IMR-90 (cell line): Measurements from ENCODE around the gene UQCRC1. TPM values are rescaled to one million over a fixed set of nuclear protein-coding genes. Genes with fewer than 3 reads are reported as not detected.

Experiments used
- ATAC-seq: fragments of 200-7000 bp; cut with Tn5 transposase; 2 replicates; pipeline ENCODE4 v1.9.1; 2020; ENCODE audit warnings: low read depth, mild to moderate bottlenecking, moderate library complexity
- BruUV-seq: library from RNA; stranded (reverse); fragments of 400-500 nt; replicated peaks from 2 replicates; lab custom pipeline; 2021; lab: Mats Ljungman, UMichigan
- CTCF ChIA-PET: fragments of 300-600 bp; formaldehyde crosslinking; extraction: SDS; loops from one replicate; lab custom pipeline; 2021; ENCODE audit warnings: antibody characterized with exemption; lab: Yijun Ruan, JAX
- POLR2A ChIA-PET: fragments of 300-600 bp; sonication (Branson Sonifier 250); formaldehyde crosslinking; loops from one replicate; lab custom pipeline; 2022; ENCODE audit warnings: antibody characterized with exemption; ENCODE audit not compliant: unreplicated experiment; lab: Charles Lee
- DNase-seq: peaks from one replicate; pipeline ENCODE4 v3.0.0; 2013
- H2AFZ ChIP-seq: replicated peaks from 2 replicates; pipeline ENCODE3; 2013; ENCODE audit warnings: low read length, mild to moderate bottlenecking; ENCODE audit not compliant: poor library complexity
- H2AK5ac ChIP-seq: 2 replicates; pipeline ENCODE4 v1.6.1; 2013; ENCODE audit warnings: low read depth, low read length, inconsistent platforms
- H2AK9ac ChIP-seq: replicated peaks from 2 replicates; pipeline ENCODE3; 2013; ENCODE audit warnings: mild to moderate bottlenecking, low read depth, low read length, moderate library complexity; ENCODE audit not compliant: poor library complexity
- H2BK120ac ChIP-seq: 2 replicates; pipeline ENCODE4 v1.6.1; 2013; ENCODE audit warnings: low read depth, low read length, inconsistent platforms
- H2BK15ac ChIP-seq: 3 replicates; pipeline ENCODE4 v1.6.1; 2013; ENCODE audit warnings: low read depth, low read length, inconsistent platforms
- H2BK20ac ChIP-seq: 2 replicates; pipeline ENCODE4 v1.6.1; 2013; ENCODE audit warnings: low read depth, mild to moderate bottlenecking, inconsistent platforms, low read length, moderate library complexity
- H2BK5ac ChIP-seq: 2 replicates; pipeline ENCODE4 v1.6.1; 2013; ENCODE audit warnings: mild to moderate bottlenecking, low read depth, low read length, inconsistent platforms; ENCODE audit not compliant: poor library complexity, severe bottlenecking
- H3K14ac ChIP-seq: replicated peaks from 2 replicates; pipeline ENCODE4 v1.6.1; 2013; ENCODE audit warnings: low read depth, low read length, inconsistent platforms
- H3K18ac ChIP-seq: 2 replicates; pipeline ENCODE4 v1.6.1; 2013; ENCODE audit warnings: low read depth, low read length, control low read depth
- H3K23ac ChIP-seq: 2 replicates; pipeline ENCODE4 v1.6.1; 2013; ENCODE audit warnings: low read depth, low read length, inconsistent platforms
- H3K27ac ChIP-seq: 2 replicates; pipeline ENCODE4 v1.5.1; 2013; ENCODE audit warnings: mild to moderate bottlenecking, control low read depth, low read length; ENCODE audit not compliant: insufficient read depth
- H3K27me3 ChIP-seq: 2 replicates; pipeline ENCODE4 v1.6.1; 2013; ENCODE audit warnings: low read length; ENCODE audit not compliant: control insufficient read depth, insufficient read depth
- H3K36me3 ChIP-seq: 2 replicates; pipeline ENCODE4 v1.6.1; 2013; ENCODE audit warnings: low read length, mixed read lengths; ENCODE audit not compliant: control insufficient read depth, insufficient read depth
- H3K4ac ChIP-seq: 2 replicates; pipeline ENCODE4 v1.6.1; 2013; ENCODE audit warnings: low read depth, low read length, inconsistent platforms
- H3K4me1 ChIP-seq: 2 replicates; pipeline ENCODE4 v1.6.1; 2013; ENCODE audit warnings: low read length, mixed read lengths; ENCODE audit not compliant: control insufficient read depth, insufficient read depth
- H3K4me2 ChIP-seq: 2 replicates; pipeline ENCODE4 v1.6.1; 2013; ENCODE audit warnings: low read depth, mild to moderate bottlenecking, control low read depth, low read length, moderate library complexity
- H3K4me3 ChIP-seq: 2 replicates; pipeline ENCODE4 v1.5.1; 2013; ENCODE audit warnings: low read depth, mild to moderate bottlenecking, control low read depth, low read length, moderate library complexity; ENCODE audit not compliant: insufficient read depth
- H3K56ac ChIP-seq: 2 replicates; pipeline ENCODE4 v1.6.1; 2013; ENCODE audit warnings: low read length, inconsistent platforms; ENCODE audit not compliant: insufficient read depth; ENCODE audit errors: extremely low read depth
- H3K79me1 ChIP-seq, 2 experiments: 2 replicates each; pipeline ENCODE4 v1.6.1; 2013; ENCODE audit warnings: low read length in 2 of 2, inconsistent platforms in 1 of 2, low read depth in 1 of 2
- H3K9ac ChIP-seq: 2 replicates; pipeline ENCODE4 v1.6.1; 2013; ENCODE audit warnings: low read depth, low read length, control low read depth
- H3K9me1 ChIP-seq: 2 replicates; pipeline ENCODE4 v1.6.1; 2013; ENCODE audit warnings: low read length, inconsistent platforms; ENCODE audit not compliant: insufficient read depth
- H3K9me3 ChIP-seq: 2 replicates; pipeline ENCODE4 v1.6.1; 2013; ENCODE audit warnings: low read length; ENCODE audit not compliant: control insufficient read depth, insufficient read depth
- H4K20me1 ChIP-seq: 2 replicates; pipeline ENCODE4 v1.6.1; 2013; ENCODE audit warnings: low read length, inconsistent platforms; ENCODE audit not compliant: insufficient read depth
- H4K5ac ChIP-seq: 2 replicates; pipeline ENCODE4 v1.6.1; 2013; ENCODE audit warnings: mild to moderate bottlenecking, low read depth, low read length, control low read depth
- H4K8ac ChIP-seq, 2 experiments: 2 replicates each; pipeline ENCODE4 v1.6.1; 2013; ENCODE audit warnings: low read depth in 2 of 2, low read length in 2 of 2, control low read depth in 1 of 2, inconsistent platforms in 1 of 2
- H4K91ac ChIP-seq: 2 replicates; pipeline ENCODE4 v1.6.1; 2013; ENCODE audit warnings: low read depth, low read length, inconsistent platforms; ENCODE audit not compliant: insufficient read depth
- BHLHE40 ChIP-seq: fragments of 150-350 bp; IDR thresholded peaks from 2 replicates; pipeline ENCODE4 v1.6.1; 2016; ENCODE audit warnings: mild to moderate bottlenecking, low read depth, low read length
- CEBPB ChIP-seq: IDR thresholded peaks from 2 replicates; pipeline ENCODE4 v1.6.1; 2012; ENCODE audit warnings: low read depth, low read length, improper control_type of control experiment
- CHD1 ChIP-seq: IDR thresholded peaks from 2 replicates; pipeline ENCODE4 v1.6.1; 2012; ENCODE audit warnings: low read depth, low read length, improper control_type of control experiment
- FOS ChIP-seq: fragments of 150-350 bp; IDR thresholded peaks from 2 replicates; pipeline ENCODE4 v1.6.1; 2016; ENCODE audit warnings: low read depth, low read length
- MAFK ChIP-seq: IDR thresholded peaks from 2 replicates; pipeline ENCODE4 v1.6.1; 2012; ENCODE audit warnings: low read depth, low read length, improper control_type of control experiment
- MAZ ChIP-seq: IDR thresholded peaks from 2 replicates; pipeline ENCODE4 v1.6.1; 2012; ENCODE audit warnings: low read depth, mild to moderate bottlenecking, low read length, improper control_type of control experiment, moderate library complexity, borderline replicate concordance
- MXI1 ChIP-seq: IDR thresholded peaks from 2 replicates; pipeline ENCODE4 v1.6.1; 2012; ENCODE audit warnings: low read depth, mild to moderate bottlenecking, low read length, moderate library complexity, borderline replicate concordance
- NFE2L2 ChIP-seq: fragments of 150-350 bp; IDR thresholded peaks from 2 replicates; pipeline ENCODE4 v1.6.1; 2016; ENCODE audit warnings: low read depth, mild to moderate bottlenecking, low read length
- POLR2A ChIP-seq: IDR thresholded peaks from 2 replicates; pipeline ENCODE4 v1.6.1; 2012; ENCODE audit warnings: mild to moderate bottlenecking, low read depth, low read length
- RAD21 ChIP-seq: IDR thresholded peaks from 2 replicates; pipeline ENCODE4 v1.6.1; 2012; ENCODE audit warnings: low read length, improper control_type of control experiment
- RCOR1 ChIP-seq: IDR thresholded peaks from 2 replicates; pipeline ENCODE4 v1.6.1; 2012; ENCODE audit warnings: mild to moderate bottlenecking, low read length, improper control_type of control experiment; ENCODE audit not compliant: insufficient replicate concordance
- RFX5 ChIP-seq: IDR thresholded peaks from 2 replicates; pipeline ENCODE4 v1.8.0; 2012; ENCODE audit warnings: low read depth, mild to moderate bottlenecking, low read length, moderate library complexity
- SMC3 ChIP-seq: fragments of 150-350 bp; IDR thresholded peaks from 2 replicates; pipeline ENCODE4 v1.6.1; 2016; ENCODE audit warnings: low read depth, mild to moderate bottlenecking, antibody characterized with exemption, low read length, moderate library complexity
- WGBS, 2 experiments: methylation state at CpG; one replicate each; pipeline versions ENCODE4 v1.1.5 to v1.1.7; 2013; ENCODE audit warnings: missing lambda C conversion rate in 2 of 2; ENCODE audit not compliant: insufficient read length in 1 of 2; ENCODE audit errors: extremely low coverage in 2 of 2; 5-methylcytosine and 5-hydroxymethylcytosine counted together
- dilution Hi-C: fragments of 300-500 bp; cut with HindIII; formaldehyde crosslinking; loops from one replicate; pipeline ENCODE4 v1.14.3; 2018; ENCODE audit warnings: low sequenced_read_pairs; ENCODE audit not compliant: unreplicated experiment
- in situ Hi-C: fragments of 300-500 bp; cut with MboI; formaldehyde crosslinking; loops from 3 replicates; pipeline ENCODE4 v1.14.3; 2019; ENCODE audit warnings: low sequenced_read_pairs, inconsistent platforms, mixed read lengths
- intact Hi-C: fragments of 100-400 bp; cut with micrococcal nuclease; formaldehyde crosslinking; loops from 2 replicates; pipeline ENCODE4 v1.10.0; 2022
- polyA plus RNA-seq, 3 experiments: library from polyadenylated mRNA; depleted of rRNA; stranded (reverse); fragments of >200 nt; gene quantifications; 2 replicates each; pipeline ENCODE4 v1.2.3, GENCODE V29; 2012; ENCODE audit warnings: low replicate concordance in 1 of 3
- total RNA-seq: library from RNA; depleted of rRNA; stranded (reverse); fragments of >200 nt; gene quantifications from 2 replicates; pipeline ENCODE4 v1.2.3, GENCODE V29; 2012
- TF ChIP-seq, protein P1 (sequence below): fragments of 150-350 bp; IDR thresholded peaks from 2 replicates; pipeline ENCODE4 v1.6.1; 2017; ENCODE audit warnings: mild to moderate bottlenecking, antibody characterized with exemption, low read length, low read depth
- TF ChIP-seq, protein P2 (sequence below): fragments of 150-350 bp; IDR thresholded peaks from 2 replicates; pipeline ENCODE4 v1.6.1; 2016; ENCODE audit warnings: low read depth, mild to moderate bottlenecking, low read length, moderate library complexity, borderline replicate concordance
- TF ChIP-seq, protein P3 (sequence below): conservative IDR thresholded peaks from 2 replicates; pipeline ENCODE4 v1.5.1; 2012; ENCODE audit warnings: mild to moderate bottlenecking, low read depth, low read length, improper control_type of control experiment

Gene UQCRC1
- total and polyA plus RNA-seq, 2 of the 4 experiments (the other 2 are of a cell fraction) = 474 to 1,365 TPM

DNA sequence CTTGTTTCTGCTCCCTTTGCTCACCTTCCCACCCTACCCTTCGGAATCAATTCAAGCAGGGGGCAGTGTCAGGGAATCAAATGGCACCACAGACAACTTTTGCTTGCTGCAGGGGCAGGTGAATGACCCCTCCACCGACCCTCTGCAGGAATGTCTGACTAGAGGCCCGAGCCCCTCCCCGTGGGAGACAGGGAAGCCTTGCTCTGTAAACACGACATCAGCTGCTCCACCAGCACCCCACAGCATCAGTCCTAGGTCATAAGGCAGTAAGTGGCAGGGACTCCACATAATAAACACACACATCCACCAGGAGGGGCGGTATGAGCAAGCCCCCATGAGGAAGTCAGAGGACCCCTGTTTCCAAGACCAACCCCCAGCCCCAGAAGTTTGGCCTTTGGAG lies 27.9 kb upstream of the UQCRC1 start:
- dilution Hi-C loops (no loop called here), intact Hi-C loops (loop anchor here (10.0 kb wide), 1 partner anchor 193 kb away; the partner anchor contains the start of genes ATRIP, CCDC51 and TMA7), in situ Hi-C loops (no loop called here)
- Histone ChIP-seq H2BK120ac (no peak overlapping the region), H3K79me1 (peaks cover 34 to 47% of the 10 kb centered on the region in 2 experiments; a peak in 3 of 4 replicates), H3K36me3 (peaks cover 18% of the 10 kb centered on the region), H3K4ac (no peak overlapping the region), H3K56ac (no peak overlapping the region), H2BK5ac (no peak overlapping the region), H3K4me2 (no peak overlapping the region), H4K5ac (no peak overlapping the region), H3K4me3 (no peak overlapping the region), H3K14ac (no peak overlapping the region), H3K4me1 (peaks cover 18% of the 10 kb centered on the region), H2AFZ (no peak overlapping the region), H4K20me1 (peaks cover 27% of the 10 kb centered on the region), H2AK9ac (no peak overlapping the region), H3K9ac (no peak overlapping the region), H3K23ac (peak overlapping the region; percentile 79; the same call in 1 of the 2 replicates), H2BK15ac (no peak overlapping the region), H3K9me3 (no peaks in the 10 kb centered on the region), H4K91ac (no peak overlapping the region), H3K18ac (no peak overlapping the region), H2BK20ac (no peak overlapping the region), H2AK5ac (no peak overlapping the region), H3K27me3 (no peaks in the 10 kb centered on the region), H3K27ac (no peak overlapping the region), H3K9me1 (peaks cover 4% of the 10 kb centered on the region; the same call in 1 of the 2 replicates), H4K8ac (no peak overlapping the region)
- no peak for DNase-seq
- ChIA-PET CTCF (no interaction called here), POLR2A (no interaction called here)
- 28% methylated on average over 2 of the region's 6 CpGs; no CpG with 5 or more reads in 1 of the 2 experiments for WGBS, 2 experiments
- TF ChIP-seq POLR2A (no peak), NFE2L2 (no peak), MXI1 (no peak), MAFK (no peak), MAZ (no peak), CHD1 (no peak), RFX5 (no peak), BHLHE40 (no peak), RAD21 (no peak), RCOR1 (no peak), FOS (no peak), SMC3 (no peak), CEBPB (no peak)
- TF ChIP-seq, protein P1, sequence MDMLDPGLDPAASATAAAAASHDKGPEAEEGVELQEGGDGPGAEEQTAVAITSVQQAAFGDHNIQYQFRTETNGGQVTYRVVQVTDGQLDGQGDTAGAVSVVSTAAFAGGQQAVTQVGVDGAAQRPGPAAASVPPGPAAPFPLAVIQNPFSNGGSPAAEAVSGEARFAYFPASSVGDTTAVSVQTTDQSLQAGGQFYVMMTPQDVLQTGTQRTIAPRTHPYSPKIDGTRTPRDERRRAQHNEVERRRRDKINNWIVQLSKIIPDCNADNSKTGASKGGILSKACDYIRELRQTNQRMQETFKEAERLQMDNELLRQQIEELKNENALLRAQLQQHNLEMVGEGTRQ = no peak
- TF ChIP-seq, protein P2, sequence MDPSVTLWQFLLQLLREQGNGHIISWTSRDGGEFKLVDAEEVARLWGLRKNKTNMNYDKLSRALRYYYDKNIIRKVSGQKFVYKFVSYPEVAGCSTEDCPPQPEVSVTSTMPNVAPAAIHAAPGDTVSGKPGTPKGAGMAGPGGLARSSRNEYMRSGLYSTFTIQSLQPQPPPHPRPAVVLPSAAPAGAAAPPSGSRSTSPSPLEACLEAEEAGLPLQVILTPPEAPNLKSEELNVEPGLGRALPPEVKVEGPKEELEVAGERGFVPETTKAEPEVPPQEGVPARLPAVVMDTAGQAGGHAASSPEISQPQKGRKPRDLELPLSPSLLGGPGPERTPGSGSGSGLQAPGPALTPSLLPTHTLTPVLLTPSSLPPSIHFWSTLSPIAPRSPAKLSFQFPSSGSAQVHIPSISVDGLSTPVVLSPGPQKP = no peak
- TF ChIP-seq, protein P3, sequence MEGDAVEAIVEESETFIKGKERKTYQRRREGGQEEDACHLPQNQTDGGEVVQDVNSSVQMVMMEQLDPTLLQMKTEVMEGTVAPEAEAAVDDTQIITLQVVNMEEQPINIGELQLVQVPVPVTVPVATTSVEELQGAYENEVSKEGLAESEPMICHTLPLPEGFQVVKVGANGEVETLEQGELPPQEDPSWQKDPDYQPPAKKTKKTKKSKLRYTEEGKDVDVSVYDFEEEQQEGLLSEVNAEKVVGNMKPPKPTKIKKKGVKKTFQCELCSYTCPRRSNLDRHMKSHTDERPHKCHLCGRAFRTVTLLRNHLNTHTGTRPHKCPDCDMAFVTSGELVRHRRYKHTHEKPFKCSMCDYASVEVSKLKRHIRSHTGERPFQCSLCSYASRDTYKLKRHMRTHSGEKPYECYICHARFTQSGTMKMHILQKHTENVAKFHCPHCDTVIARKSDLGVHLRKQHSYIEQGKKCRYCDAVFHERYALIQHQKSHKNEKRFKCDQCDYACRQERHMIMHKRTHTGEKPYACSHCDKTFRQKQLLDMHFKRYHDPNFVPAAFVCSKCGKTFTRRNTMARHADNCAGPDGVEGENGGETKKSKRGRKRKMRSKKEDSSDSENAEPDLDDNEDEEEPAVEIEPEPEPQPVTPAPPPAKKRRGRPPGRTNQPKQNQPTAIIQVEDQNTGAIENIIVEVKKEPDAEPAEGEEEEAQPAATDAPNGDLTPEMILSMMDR = no peak
- BruUV-seq = no TSS peak
- no peak for ATAC-seq
